Activated CD4-positive, alpha-beta T cell treated with anti-CD3 and anti-CD28 coated beads for 24 hours (primary cell): Measurements from ENCODE around the gene LAMB1.
"Not testable (repeated sequence)": the region's sequence is repeated elsewhere in the genome, so short reads cannot be mapped to it uniquely, and the experiment has no call there.

Experiments used
- DNase-seq, 2 donors: peaks; one replicate each; pipeline ENCODE4 v3.0.0-alpha.2; 2020; ENCODE audit warnings: low read depth in 2 of 2

Gene LAMB1

DNA sequence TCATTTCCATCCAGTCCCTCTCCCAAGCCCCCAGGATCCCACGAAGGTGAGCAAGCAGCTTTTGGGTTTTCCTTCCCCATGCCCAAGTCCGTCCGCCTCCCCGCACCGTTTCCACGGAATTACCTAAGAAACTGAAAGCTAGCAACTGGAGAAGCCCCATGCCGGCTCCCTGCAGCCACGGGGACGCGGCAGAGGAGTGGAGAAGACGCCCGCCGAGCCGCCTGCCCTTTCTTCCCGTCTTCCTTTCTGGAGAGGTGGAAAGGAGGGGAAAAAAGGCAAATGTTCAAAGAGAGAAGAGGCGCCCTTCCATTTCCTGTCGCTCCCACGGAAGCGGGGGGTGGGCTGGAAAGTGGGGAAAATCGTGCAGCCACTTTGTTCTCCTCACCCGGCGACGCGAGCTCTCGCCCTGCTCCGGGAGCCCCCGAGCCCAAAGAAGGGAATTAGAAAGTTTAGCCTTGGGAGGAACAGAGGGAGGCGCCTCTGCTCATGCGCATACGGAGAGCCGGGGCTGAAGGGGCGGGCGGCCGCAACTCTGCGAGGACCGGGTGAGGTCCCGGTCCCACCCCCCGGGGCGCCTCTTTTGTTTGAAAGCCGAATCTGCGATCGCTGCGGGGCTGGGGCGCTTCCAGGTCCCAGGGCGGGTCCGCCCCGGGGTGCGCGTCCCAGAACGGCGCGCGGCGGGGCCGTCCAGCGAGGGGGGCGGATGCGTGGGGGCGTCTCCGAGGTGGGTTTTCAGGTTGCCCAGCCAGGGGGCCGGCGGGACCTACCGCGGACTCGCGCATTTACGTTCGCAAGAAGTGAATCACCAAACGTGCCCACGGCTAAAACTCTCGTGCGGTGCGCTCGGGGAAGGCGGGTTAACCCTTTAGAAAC lies at the start of gene LAMB1:
TSS of gene LAMB1 (minus strand) at position 436 of the 873 bp plus-strand sequence. CDS start at position 160, 276 bp downstream.
- DNase-seq: peak in 1 of 2 donors; percentile 16

DNA sequence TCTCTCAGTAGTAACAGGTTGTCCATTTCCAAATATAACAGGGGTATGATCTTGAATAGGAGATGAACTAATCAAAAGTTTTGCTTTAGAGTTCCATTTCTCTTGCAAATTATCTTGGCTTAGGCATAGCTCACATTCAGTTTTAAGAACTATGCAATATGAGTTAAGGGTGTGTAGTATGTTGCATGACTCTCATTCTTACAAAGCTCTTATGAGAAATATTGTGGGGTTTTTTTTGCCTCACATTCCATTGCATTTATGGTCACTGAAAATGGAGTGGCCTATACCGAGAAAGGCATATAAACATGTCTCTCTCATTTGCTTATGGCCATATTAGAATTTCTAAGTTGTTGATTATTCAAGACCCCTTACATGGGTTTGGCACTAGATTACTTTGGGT lies 48.5 kb upstream of the LAMB1 start:
- DNase-seq: no peak

DNA sequence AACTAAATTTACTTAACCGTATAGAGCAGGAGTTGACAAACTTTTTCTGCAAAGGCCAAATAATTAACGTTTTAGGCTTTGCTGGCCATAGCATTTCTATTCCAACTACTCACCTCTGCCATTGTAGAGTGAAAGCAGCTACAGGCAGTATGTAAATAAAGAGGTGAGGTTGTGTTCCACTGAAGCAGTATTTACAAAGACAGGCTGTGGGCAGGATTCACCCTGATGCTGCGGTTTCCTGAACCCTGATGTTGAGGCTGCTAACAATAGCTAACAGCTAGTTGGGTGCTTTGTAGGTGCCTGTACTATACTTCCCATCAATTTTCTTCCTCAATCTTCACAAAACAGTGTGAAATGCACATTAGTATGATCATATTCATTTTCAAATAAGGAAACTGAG lies 47.0 kb upstream of the LAMB1 start:
- no peak for DNase-seq

DNA sequence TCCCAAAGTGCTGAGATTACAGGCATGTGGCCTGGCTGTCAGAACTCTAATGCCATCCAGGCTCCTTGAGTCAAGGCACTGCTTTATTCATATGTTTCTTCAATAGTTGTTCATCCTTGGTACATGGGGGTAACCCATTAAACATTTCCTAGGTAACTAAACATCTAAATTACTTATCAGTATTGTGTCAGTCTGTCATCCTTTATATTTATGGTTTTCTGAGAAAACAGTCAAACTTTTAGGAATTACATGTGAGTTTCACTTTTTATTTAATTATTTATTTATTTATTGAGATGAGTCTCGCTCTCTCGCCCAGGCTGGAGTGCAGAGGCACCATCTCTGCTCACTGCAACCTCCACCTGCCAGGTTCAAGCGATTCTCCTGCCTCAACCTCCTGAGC lies 45.5 kb upstream of the LAMB1 start:
- no peak for DNase-seq

DNA sequence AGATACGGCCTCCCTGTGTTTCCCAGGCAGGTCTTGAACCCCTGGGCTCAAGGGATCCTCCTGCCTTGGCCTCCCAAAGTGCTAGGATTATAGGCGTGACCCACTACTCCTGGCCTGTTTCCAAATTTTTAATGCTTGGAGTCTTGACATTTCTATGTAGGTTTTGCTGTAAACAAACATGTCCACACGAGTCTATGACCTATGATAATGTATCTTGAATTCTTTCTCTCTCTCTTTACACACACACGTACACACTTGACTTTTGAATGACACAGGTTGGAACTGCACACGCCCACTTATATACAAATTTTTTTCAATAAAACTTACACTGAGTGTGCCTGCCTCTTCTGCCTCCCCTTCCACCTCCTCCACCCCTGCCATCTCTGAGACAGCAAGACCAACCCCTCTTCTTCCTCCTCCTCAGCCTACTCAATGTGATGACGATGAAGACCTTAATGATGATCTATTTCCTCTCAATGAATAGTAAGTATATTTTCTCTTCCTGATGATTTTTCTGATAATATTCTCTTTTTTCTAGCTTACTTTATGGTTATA lies 44.1 kb upstream of the LAMB1 start:
- DNase-seq: no peak

DNA sequence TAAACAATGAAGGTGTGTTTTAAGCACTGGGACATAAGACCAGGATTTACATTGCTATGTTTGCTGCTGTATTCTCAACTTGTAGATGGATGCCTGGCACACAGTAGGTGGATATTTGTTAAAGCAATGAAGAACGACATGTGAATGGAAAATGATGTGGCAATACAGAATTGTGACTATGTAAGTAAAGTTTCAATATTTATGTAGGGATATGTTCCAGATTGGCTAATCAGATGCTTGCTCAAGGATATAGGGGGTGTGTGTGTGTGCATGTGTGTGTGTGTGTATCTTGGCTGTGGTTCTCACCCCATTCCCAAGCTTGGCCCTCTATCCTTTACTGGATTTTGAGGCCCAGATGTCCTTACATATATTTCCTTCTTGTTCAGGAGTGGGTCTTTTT lies 42.7 kb upstream of the LAMB1 start:
- DNase-seq: no peak

DNA sequence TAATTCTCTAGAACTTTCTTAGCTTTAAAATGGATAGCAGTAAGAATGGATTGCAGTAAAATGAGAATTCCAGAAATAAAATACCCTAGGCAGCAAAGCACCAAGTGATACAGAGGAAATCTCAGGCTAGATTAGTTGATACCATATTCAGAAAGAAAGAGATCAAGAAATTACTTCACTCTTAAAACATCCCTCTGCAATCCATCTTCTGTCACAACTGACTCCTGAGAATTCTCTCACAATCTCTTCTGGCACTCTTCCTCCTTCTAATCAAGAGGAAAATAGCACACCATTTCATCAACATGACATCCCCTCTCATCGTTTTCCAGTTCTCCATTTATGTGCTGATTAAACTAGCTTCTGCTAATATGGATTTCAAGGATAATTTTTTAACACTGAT lies 42.2 kb upstream of the LAMB1 start:
- DNase-seq: no peak

DNA sequence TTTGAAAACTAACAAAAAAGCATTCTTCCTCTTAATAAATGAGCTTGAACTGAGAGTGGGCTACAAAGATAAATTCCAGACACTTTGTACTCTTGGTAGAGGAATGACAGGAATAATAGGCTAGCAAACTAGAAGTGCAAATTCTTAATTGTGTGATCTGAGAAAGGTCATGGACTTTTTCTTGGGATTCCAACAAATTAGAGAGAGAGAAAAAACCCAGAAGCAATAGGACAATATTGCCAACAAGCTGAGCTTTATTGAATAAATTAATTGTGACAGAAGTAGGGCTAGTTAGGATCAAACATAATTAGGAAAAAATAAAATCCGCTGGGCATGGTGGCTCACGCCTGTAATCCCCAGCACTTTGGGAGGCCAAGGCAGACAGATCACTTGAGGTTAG lies 41.4 kb upstream of the LAMB1 start:
- no peak for DNase-seq

DNA sequence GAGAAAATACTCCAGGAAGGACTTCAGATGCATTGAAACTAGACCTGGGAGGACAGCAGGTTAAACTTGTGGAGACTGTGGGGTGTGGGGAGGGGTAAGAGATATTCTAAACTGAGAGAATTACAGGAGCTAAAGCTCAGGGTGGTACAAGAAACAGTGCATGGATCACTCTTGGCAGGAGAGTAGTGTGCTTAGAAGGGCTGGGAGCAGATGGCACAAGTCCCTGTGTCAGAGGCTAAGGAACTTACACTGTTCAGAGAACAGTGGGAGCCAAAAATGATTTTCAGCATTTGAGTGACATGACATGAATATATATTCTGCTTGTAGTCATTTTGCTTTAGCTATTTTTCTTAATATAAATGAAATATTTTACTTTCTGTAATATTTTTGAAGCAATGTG lies 36.0 kb upstream of the LAMB1 start:
- no peak for DNase-seq

DNA sequence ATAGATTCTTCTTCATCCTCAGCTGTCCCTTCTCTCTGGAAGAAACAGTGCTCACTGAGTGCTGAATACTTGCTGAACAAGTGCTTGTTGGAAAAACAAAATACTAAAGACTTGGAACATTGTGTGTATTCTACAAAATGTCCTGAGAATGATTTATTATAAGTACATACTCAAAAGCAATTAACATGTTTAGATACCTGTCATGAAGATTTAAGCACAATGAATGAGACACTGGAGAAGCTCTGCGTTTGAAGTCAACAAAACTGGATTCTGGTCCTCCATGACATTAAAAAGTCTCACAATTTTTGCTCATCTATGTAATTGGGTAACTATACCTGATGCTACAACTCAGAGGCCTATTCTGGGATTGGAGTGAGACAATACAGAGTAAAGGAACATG lies 34.8 kb upstream of the LAMB1 start:
- DNase-seq: no peak

DNA sequence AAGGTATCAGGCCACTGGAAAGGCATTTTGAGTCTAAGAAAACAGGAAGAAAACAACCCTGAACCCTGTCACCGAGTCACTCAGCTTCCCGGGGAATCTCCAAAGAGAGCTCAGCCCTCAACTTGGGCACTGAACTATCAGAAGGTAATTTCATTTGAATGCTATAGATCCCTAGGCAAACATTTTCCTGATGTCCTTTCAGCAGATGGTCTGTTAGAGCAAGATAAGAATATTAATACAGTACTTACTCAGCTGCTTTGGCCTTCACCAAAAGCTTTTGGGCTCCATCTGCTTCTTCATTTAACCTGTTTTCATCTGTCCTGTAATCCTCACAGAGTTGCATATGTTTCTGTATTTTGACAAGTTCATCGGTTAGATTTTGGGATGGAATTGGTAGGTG lies 34.2 kb upstream of the LAMB1 start:
- DNase-seq: no peak

DNA sequence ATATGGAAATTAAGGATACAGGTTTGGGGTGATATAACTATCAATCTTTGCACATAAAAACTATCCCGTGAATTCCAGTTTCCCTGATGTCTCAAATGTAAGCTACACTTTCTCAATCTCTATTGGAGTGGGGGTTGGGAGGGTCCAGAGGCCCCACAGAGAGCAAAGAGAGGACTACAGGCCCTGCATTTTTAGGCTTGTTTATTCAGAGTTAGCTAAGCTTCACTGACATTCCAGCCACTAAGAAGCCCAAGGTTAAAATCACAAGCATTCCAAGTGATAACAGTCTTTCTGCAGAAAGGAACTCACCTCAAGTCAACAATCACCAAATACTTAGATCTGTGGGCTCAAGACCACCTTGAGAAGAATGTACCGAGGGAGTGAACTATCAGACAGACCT lies 31.6 kb upstream of the LAMB1 start:
- DNase-seq: no peak

DNA sequence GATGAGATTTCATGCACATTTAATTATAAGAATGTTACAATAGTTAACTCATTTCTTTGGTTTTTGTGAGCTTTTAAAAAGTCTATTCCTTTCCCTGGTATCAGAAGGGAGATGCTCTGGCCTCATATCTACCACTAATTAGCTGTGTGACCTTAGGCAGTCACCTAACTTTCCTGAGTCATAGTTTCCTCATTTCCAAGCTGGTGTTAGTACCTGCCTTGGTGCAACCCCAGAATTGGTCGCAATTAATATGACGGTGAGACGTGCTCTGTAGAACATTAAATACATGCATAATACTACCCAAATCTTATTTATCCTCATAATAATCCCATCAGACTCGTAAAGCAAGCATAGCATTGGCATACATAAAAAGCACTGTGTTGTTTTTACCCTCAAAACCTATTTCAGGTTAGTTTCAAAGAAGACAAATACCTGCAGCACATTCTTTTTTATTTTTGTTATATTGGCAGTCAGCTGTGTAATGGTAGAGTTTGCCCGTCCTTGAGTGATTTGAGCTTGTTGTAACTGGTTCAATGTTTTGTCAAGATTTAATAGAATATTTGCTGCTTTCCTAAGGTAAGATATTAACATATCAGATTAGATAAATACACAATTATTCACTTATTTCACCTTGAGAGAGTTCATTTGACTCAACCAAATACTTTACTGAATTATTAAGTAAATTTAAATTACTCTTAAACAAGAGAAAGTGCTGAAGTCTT lies 31.0 kb upstream of the LAMB1 start:
- no peak for DNase-seq

DNA sequence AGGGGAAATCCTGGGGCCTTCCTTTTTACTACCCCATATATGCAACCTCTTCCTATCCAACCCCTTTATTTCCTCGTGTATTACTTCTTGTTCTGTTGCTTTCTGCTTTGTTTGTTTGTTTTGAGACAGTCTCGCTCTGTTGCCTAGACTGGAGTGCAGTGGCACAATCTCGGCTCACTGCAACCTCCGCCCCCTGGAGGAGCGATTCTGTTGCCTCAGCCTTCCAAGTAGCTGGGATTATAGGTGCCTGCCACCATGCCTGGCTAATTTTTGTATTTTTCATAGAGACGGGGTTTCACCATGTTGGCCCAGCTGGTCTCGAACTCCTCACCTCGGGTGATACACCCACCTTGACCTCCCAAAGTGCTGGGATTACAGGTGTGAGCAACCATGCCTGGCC lies 30.3 kb upstream of the LAMB1 start:
- DNase-seq: not testable (repeated sequence)

DNA sequence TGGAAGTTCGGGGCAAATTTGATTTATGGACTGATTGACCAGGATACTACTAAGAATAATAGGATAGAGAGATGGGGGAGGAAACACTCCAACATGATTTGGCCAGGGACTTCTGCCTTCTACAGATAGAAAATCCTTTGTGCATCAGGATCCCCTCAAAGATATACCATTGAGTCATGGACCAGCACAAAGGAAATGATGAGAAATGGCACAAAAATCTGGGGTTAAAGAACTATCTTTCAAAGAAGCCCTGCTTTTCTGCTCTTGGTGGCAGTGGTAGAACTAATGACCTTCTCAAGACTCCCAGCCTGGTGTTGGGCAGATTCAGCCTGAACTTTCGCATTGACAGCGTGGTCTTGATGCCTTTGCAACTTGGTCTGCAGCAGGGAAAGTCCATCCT lies 27.6 kb upstream of the LAMB1 start:
- DNase-seq: no peak

DNA sequence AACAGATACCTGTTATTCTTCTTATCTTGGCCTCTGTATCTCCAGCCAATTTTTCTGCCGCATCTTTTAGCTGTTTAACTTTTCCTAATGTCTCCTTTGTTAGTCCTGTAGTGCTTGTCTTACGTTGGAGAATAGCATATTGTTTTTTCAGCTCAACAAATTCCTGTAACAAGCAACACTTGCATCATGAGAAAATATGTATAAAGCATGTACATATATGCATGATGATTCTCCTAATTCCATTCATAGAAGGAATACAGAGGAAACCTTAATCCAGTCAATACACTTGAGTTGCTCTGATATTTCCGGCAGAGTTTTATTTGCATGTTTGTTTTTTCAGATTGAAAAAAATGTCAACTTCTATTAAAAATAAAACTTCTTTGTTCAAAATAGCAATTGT lies 26.1 kb upstream of the LAMB1 start:
- no peak for DNase-seq

DNA sequence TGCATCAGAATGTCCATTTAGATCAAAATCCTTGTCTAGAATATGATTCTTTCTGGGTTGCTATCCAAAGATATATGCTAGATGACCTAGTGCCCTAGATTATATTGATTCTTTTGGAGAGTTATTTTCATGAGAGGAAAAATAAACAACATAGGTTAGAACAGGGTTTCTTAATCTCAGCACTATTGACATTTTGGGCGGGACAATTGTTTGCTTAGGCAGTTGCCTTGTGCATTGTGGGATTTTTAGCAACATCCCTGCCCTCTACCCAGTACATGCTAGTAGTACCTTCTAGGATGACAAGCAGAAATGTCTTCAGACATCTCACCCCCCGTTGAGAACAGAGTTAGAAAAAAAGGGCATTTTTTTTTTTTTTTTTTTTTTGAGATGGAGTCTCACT lies 25.1 kb upstream of the LAMB1 start:
- no peak for DNase-seq

DNA sequence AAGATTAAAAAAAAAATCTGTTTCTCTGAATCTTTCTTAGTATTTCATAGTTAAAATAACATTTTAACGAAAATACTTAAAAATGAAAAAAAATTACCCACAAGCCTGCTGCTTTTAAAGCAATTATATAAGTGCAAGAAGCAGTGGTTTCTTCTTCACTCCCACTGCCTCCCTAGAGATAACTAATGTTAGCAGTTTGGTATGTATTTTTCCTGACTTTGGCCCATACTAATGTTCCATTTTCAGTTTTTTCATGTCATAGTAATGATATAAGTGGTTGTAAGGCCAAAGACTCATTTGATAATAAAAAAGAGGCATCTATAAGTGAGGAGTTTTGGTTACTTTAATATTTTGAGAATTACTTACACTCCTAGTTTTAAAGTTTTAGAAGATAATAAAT lies 24.3 kb upstream of the LAMB1 start:
- DNase-seq: no peak

DNA sequence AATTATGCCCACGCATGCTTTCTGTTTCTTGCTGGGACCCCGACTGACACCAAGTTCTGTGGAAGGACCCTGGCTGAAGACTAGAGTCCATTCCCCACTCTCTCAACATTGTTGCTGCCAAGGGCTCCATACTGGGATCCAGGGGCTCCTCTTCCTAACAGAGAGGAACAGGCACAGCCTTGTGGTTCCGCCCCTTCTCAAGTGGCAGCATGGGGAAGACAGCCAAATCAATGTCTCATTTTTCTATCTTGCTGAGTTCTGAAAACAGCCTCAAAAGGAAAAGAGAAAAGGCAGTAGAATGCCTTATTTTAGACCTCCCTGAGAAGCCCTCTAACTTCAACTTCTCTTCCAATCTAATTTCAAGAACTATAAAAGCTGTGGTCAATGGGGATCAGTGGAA lies 23.7 kb upstream of the LAMB1 start:
- no peak for DNase-seq

DNA sequence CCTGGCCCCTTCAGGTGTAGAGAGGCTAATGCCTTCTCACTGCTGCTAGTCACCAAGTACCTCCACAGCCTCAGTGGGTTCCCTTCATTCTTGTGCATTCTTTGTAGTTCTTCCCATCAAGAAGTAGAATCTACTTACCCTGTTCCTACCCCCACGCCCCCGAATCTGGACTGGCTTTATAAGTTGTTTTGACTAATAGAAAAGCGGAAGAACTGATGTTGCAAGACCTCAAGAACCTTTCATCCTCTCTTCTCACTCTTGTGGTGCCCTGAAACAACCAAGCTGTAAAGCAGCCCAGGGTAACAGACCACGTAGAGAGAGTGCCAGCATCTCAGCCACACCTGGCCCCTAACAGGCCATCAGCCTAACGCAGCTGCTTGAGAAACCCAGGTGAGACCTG lies 23.2 kb upstream of the LAMB1 start:
- no peak for DNase-seq

DNA sequence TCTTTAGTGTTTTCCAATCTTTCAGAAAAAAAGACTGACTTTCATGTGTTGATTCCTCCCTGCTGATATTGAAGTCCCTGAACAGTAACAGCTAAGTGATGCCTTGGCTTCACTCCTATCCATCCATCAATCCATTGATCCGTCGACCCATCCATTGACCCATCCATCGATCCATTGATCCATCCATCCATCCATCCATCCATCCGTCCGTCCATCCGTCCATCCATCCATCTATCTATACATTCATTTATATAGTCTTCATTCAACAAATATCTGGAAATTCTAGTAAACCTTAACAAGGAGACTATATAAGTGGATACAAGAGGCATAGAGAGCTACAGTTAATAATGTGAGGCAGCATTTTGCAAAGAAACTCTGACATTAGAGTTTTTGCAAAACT lies 21.6 kb upstream of the LAMB1 start:
- DNase-seq: no peak

DNA sequence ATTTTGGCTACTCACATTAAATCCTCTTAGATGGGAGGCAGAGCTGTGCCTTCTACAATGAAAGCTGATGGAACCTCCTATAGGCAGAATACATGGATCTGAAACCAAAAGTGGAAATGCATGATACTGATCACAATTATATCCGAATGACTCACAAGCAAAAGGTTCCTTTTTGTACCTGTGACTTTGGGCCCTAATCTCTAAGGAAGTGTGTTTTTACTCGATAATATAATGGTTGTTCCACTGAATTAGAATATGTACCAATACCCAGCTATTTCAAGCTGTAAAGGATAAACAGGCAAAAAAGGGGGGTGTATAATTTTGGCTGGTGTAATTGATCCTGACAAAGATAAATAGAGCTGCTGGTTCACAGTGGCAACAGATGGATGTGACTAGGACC lies 17.6 kb upstream of the LAMB1 start:
- DNase-seq: no peak

DNA sequence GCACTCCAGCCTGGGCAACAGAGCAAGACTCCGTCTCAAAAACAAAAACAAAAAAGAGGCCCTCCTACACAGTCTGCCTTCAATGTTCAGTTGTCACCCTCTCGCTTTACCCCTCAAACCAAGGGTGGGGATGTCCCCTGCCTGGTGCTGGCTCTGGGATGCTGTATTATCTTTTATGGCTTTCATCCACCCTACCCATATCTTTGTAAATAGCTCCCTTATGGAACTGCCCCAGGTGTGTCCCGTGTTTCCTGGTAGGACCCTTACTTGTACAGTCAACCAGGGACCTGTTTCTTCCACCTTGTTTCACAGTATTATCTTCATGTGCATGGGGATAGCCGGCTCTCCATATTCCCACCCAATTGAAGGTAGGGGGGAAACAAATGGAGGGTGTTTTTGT lies 15.7 kb upstream of the LAMB1 start:
- no peak for DNase-seq
